Measurements from ENCODE around the gene MTX2. TPM values are rescaled to one million over a fixed set of nuclear protein-coding genes. Genes with fewer than 3 reads are reported as not detected.
"Not testable (repeated sequence)": the region's sequence is repeated elsewhere in the genome, so short reads cannot be mapped to it uniquely, and the experiment has no call there.

MTX2 gene
- total and polyA plus RNA-seq, 2 experiments from 2014 or later = 38.6 to 54.8 TPM

DNA sequence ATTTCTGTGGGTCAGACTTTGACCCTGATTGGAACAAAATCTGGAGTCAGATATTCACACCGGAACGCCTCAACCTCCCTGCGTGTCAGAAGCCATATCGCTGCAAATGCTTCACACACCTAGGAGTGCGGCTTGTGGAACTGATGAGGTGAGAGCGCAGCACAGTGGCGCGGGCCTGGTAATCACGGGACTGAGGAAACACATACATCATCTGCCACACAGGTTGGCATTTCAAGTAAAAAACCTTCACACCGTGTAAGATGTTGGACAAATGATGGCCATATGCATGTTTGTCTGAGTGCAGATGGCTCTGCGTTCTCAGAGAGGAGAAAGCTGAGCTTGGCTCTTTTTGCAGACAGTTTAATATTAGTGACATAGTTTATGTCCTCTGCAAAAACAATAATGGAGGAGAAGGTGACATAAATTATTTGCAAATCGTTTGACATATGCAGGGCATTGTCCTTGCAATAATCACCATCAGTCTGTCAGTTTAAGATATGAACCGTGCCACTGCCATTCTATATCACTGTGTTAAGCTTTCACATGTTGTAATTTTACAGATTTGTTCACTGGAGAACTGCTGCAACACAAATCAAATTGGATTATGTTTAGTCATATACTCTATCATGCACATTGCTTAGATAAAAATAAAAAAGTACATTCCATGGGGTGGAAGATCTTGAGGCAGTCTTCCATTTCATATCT is 101.4 kb downstream of the MTX2 start:
- DNase-seq (ENCODE audit: low spot score) = no peak
- 86% methylated on average over 13 of the region's 13 CpGs for WGBS (ENCODE audit: low lambda C conversion rate, missing lambda C conversion rate)
- Histone ChIP-seq H4K20me1 (ENCODE audit: insufficient read depth, poor library complexity, severe bottlenecking) (no peaks in the 10 kb centered on the region), H3K9me2 (replicated peaks; ENCODE audit: insufficient read depth) (no peaks in the 10 kb centered on the region), H3K36me3 (replicated peaks; ENCODE audit: insufficient read depth, low read depth) (no peaks in the 10 kb centered on the region), H3K27me3 (peaks cover 2% of the 10 kb centered on the region), H3K4me3 (no peak overlapping the region), H3K9me3 (ENCODE audit: low read depth) (no peaks in the 10 kb centered on the region), H3K79me2 (no peaks in the 10 kb centered on the region), H3K4me2 (no peak overlapping the region), H2AFZ (no peak overlapping the region), H3K27ac (no peak overlapping the region), H3K4me1 (ENCODE audit: insufficient read depth) (no peaks in the 10 kb centered on the region)
- TF ChIP-seq EZH2phosphoT487 (IDR thresholded peaks at IDR 0.05; ENCODE audit: low read depth, severe bottlenecking, unreplicated experiment) = no peak
- no peak for TF ChIP-seq EZH2 (IDR thresholded peaks at IDR 0.05; ENCODE audit: borderline replicate concordance)
- TF ChIP-seq, protein P1, sequence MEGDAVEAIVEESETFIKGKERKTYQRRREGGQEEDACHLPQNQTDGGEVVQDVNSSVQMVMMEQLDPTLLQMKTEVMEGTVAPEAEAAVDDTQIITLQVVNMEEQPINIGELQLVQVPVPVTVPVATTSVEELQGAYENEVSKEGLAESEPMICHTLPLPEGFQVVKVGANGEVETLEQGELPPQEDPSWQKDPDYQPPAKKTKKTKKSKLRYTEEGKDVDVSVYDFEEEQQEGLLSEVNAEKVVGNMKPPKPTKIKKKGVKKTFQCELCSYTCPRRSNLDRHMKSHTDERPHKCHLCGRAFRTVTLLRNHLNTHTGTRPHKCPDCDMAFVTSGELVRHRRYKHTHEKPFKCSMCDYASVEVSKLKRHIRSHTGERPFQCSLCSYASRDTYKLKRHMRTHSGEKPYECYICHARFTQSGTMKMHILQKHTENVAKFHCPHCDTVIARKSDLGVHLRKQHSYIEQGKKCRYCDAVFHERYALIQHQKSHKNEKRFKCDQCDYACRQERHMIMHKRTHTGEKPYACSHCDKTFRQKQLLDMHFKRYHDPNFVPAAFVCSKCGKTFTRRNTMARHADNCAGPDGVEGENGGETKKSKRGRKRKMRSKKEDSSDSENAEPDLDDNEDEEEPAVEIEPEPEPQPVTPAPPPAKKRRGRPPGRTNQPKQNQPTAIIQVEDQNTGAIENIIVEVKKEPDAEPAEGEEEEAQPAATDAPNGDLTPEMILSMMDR (IDR thresholded peaks at IDR 0.05; ENCODE audit: poor library complexity) = no peak

DNA sequence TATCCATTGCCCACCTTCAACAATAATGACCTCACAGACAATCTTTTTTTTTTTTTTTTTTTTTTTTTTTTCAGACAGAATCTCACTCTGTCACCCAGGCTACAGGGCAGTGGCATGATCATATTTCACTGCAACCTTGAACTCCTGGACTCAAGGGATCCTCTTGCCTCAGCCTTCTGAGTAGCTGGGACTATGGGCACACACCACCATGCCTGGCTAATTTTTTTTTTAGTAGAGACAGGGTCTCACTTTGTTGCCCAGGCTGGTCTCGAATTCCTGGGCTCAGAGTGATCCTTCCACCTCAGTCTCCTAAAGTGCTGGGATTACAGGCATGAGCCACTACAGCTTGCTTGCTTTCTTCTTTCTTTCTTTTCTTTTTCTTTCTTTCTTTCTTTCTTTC is 103.9 kb downstream of the MTX2 start:
- H3K9me3 ChIP-seq (ENCODE audit: low read depth); H2AFZ ChIP-seq; H3K36me3 ChIP-seq (replicated peaks; ENCODE audit: insufficient read depth, low read depth); H3K27ac ChIP-seq; H3K9me2 ChIP-seq (replicated peaks; ENCODE audit: insufficient read depth); H3K4me2 ChIP-seq; H3K4me3 ChIP-seq; H3K4me1 ChIP-seq (ENCODE audit: insufficient read depth); H4K20me1 ChIP-seq (ENCODE audit: insufficient read depth, poor library complexity, severe bottlenecking); H3K79me2 ChIP-seq; H3K27me3 ChIP-seq; DNase-seq (ENCODE audit: low spot score): not testable (repeated sequence)
- WGBS (ENCODE audit: low lambda C conversion rate, missing lambda C conversion rate) = 63% methylated on average over 1 of the region's 1 CpG

DNA sequence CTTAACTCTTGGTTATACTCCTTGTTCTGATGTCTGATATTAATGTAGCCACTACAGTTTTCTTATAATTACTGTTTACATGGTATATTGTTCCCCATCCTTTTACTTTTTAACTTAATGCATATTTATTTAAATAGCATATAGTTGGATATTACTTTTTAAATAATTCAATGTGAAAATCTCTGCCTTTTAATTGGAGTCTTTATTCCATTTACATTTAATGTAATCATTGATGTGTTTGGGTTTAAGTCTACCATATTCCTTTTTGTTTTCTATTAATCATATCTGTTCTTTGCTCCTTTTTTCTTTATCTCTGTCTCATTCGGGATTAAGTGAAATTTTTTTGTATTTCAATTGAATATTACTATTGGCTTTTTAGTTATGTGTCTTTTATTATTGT is 109.1 kb downstream of the MTX2 start:
- H3K4me2 ChIP-seq = no peak overlapping the region
- WGBS (ENCODE audit: low lambda C conversion rate, missing lambda C conversion rate) = 97% methylated on average over 1 of the region's 1 CpG
- H3K36me3 ChIP-seq (replicated peaks; ENCODE audit: insufficient read depth, low read depth) = no peaks in the 10 kb centered on the region
- no peaks in the 10 kb centered on the region for H3K79me2 ChIP-seq
- no peaks in the 10 kb centered on the region for H4K20me1 ChIP-seq (ENCODE audit: insufficient read depth, poor library complexity, severe bottlenecking)
- no peak overlapping the region for H3K27ac ChIP-seq
- H3K9me3 ChIP-seq (ENCODE audit: low read depth) = no peaks in the 10 kb centered on the region
- H3K9me2 ChIP-seq (replicated peaks; ENCODE audit: insufficient read depth) = no peaks in the 10 kb centered on the region
- H3K4me3 ChIP-seq = no peak overlapping the region
- H2AFZ ChIP-seq = no peak overlapping the region
- no peaks in the 10 kb centered on the region for H3K4me1 ChIP-seq (ENCODE audit: insufficient read depth)
- no peak for TF ChIP-seq EZH2 (IDR thresholded peaks at IDR 0.05; ENCODE audit: borderline replicate concordance)
- TF ChIP-seq, protein P1 (IDR thresholded peaks at IDR 0.05; ENCODE audit: poor library complexity) = no peak
- TF ChIP-seq EZH2phosphoT487 (IDR thresholded peaks at IDR 0.05; ENCODE audit: low read depth, severe bottlenecking, unreplicated experiment) = no peak
- DNase-seq (ENCODE audit: low spot score) = no peak
- H3K27me3 ChIP-seq = no peaks in the 10 kb centered on the region

DNA sequence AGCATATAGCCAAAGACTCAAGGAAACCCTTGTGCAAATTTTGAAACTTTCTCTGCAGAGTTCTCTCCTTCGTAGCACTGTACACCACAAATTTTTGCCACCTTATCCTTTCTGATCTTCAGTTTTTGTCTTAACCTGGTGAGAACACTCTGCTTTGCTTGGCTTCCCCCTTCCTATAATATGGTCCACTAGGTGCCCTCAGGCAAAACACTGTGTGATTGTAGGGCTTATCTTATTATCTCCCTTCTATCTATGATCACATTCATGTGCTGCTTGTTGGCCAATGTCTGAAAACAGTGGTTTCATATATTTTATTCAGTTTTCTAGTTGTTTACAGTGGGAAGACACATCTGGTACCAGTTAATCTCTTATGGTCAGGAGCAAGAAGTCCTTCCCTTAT is 111.1 kb downstream of the MTX2 start:
- TF ChIP-seq, protein P1 (IDR thresholded peaks at IDR 0.05; ENCODE audit: poor library complexity) = no peak
- TF ChIP-seq EZH2 (IDR thresholded peaks at IDR 0.05; ENCODE audit: borderline replicate concordance) (no peak), EZH2phosphoT487 (IDR thresholded peaks at IDR 0.05; ENCODE audit: low read depth, severe bottlenecking, unreplicated experiment) (no peak)
- H3K4me1 ChIP-seq (ENCODE audit: insufficient read depth) = peaks cover 5% of the 10 kb centered on the region
- H3K9me2 ChIP-seq (replicated peaks; ENCODE audit: insufficient read depth) = no peaks in the 10 kb centered on the region
- H3K27me3 ChIP-seq = no peaks in the 10 kb centered on the region
- no peaks in the 10 kb centered on the region for H4K20me1 ChIP-seq (ENCODE audit: insufficient read depth, poor library complexity, severe bottlenecking)
- no peaks in the 10 kb centered on the region for H3K79me2 ChIP-seq
- H3K4me2 ChIP-seq = no peak overlapping the region
- WGBS (ENCODE audit: low lambda C conversion rate, missing lambda C conversion rate) = 65% methylated on average over 1 of the region's 1 CpG
- no peaks in the 10 kb centered on the region for H3K36me3 ChIP-seq (replicated peaks; ENCODE audit: insufficient read depth, low read depth)
- H3K9me3 ChIP-seq (ENCODE audit: low read depth) = no peaks in the 10 kb centered on the region
- DNase-seq (ENCODE audit: low spot score) = no peak
- no peak overlapping the region for H3K27ac ChIP-seq
- no peak overlapping the region for H2AFZ ChIP-seq
- no peak overlapping the region for H3K4me3 ChIP-seq

Data from hepatocyte (in vitro differentiated cells).